Occipital lobe (tissue), 2 donors: ENCODE results near the gene AQP2. TPM values are rescaled to one million over a fixed set of nuclear protein-coding genes. Genes with fewer than 3 reads are reported as not detected.

Experiments
- DNase-seq: peaks from one replicate; lab custom pipeline; 2025; lab: John Stamatoyannopoulos, UW
- total RNA-seq: library from RNA; depleted of rRNA; stranded (reverse); fragments of >200 nt; gene quantifications from one replicate; pipeline ENCODE4 v1.2.3, GENCODE V29; 2014

The AQP2 gene
- total RNA-seq, 1 donor from 2014 or later, result not detected

- no peak for DNase-seq
Observed at GRCh38 chr12:49955899-49956662, 5.5 kb downstream of the AQP2 start.

- no peak for DNase-seq
Observed at GRCh38 chr12:49956663-49957569, 6.4 kb downstream of the AQP2 start.

- DNase-seq, result no peak
Observed at GRCh38 chr12:49957570-49957967, 7.0 kb downstream of the AQP2 start.

GRCh38 chr12:49959685-49960473, 9.3 kb downstream of the AQP2 start:
- no peak for DNase-seq

- no peak for DNase-seq
Observed at GRCh38 chr12:49960474-49961110, 10.1 kb downstream of the AQP2 start.

GRCh38 chr12:49961111-49961922, 10.8 kb downstream of the AQP2 start, which contains the start of gene AQP5:
Gene AQP5 (plus strand): TSS chr12:49961872. CDS start chr12:49962018, 146 bp downstream.
- DNase-seq, result no peak

- no peak for DNase-seq
Observed at GRCh38 chr12:49961993-49962764, 11.6 kb downstream of the AQP2 start.

- DNase-seq, result peak; percentile 24
Observed at GRCh38 chr12:49962861-49963765, 12.6 kb downstream of the AQP2 start.

- DNase-seq, result no peak
Observed at GRCh38 chr12:49963976-49964815, 13.7 kb downstream of the AQP2 start.

GRCh38 chr12:49964849-49965624, 14.5 kb downstream of the AQP2 start:
- no peak for DNase-seq

- DNase-seq, result no peak
Observed at GRCh38 chr12:49965836-49966235, 15.3 kb downstream of the AQP2 start.

GRCh38 chr12:49966511-49967041, 16.0 kb downstream of the AQP2 start:
- DNase-seq, result no peak

GRCh38 chr12:49967042-49967776, 16.7 kb downstream of the AQP2 start:
- DNase-seq, result peak; percentile 82

GRCh38 chr12:49967777-49968250, 17.3 kb downstream of the AQP2 start:
- DNase-seq, result no peak

- DNase-seq, result no peak
Observed at GRCh38 chr12:49968471-49968870, 17.9 kb downstream of the AQP2 start.
